Right lobe of liver (tissue), 6 donors: ENCODE measurements around the gene NIPBL. TPM values are rescaled to one million over a fixed set of nuclear protein-coding genes. Genes with fewer than 3 reads are reported as not detected.

Experiments used
- ATAC-seq, 4 donors: fragments of 200-7000 bp; cut with Tn5 transposase; one replicate each; pipeline ENCODE4 v1.9.1; 2020; ENCODE audit warnings: mild to moderate bottlenecking in 4 of 4, moderate library complexity in 4 of 4
- DNase-seq, 3 donors: peaks; one replicate each; pipeline ENCODE4 v3.0.0-alpha.2; 2020
- H3K27ac ChIP-seq, 3 donors: fragments of 200-600 bp; one replicate each; pipeline ENCODE4 v1.8.0; 2022
- H3K27me3 ChIP-seq, 2 donors: fragments of 200-600 bp; one replicate each; pipeline ENCODE4 v1.8.0; 2022
- H3K36me3 ChIP-seq, 4 donors: fragments of 200-600 bp; sonication (generic) in 1 of 4; one replicate each; pipeline versions ENCODE4 v1.5.1 to v1.8.0; 2017 to 2022; ENCODE audit warnings: control low read depth in 1 of 4
- H3K4me1 ChIP-seq, 4 donors: fragments of 200-600 bp; sonication (generic) in 1 of 4; one replicate each; pipeline versions ENCODE4 v1.5.1 to v1.8.0; 2017 to 2022; ENCODE audit warnings: control low read depth in 1 of 4
- H3K4me3 ChIP-seq, 3 donors: fragments of 200-600 bp; one replicate each; pipeline ENCODE4 v1.8.0; 2022
- H3K9me3 ChIP-seq, 4 donors: fragments of 200-600 bp; sonication (generic) in 1 of 4; one replicate each; pipeline versions ENCODE4 v1.5.1 to v1.8.0; 2017 to 2022; ENCODE audit warnings: control low read depth in 1 of 4
- POLR2A ChIP-seq: fragments of 450-650 bp; IDR thresholded peaks from one replicate; pipeline ENCODE4 v1.6.1; 2017; ENCODE audit warnings: antibody characterized with exemption, mild to moderate bottlenecking
- WGBS: methylation state at CpG from one replicate; pipeline ENCODE4 v1.1.6; 2018; ENCODE audit warnings: low coverage, low lambda C conversion rate; ENCODE audit not compliant: insufficient coverage; ENCODE audit errors: missing lambda C conversion rate; 5-methylcytosine and 5-hydroxymethylcytosine counted together
- intact Hi-C, 2 donors: fragments of 100-400 bp; cut with DNase I; formaldehyde crosslinking; loops; one replicate each; pipeline versions ENCODE4 v1.11.2 to v1.14.1; 2022
- total RNA-seq, 6 experiments: library from RNA; depleted of rRNA in 2 of 6; stranded (reverse); fragments of >200 nt in 2 of 6; fragmentation: NEBNext Ultra II Directional in 3 of 6; extraction: Animal tissue kit (Norgen Biotek cat#: 25700) in 3 of 6; gene quantifications; one replicate each; pipeline versions ENCODE4 v1.1.0 to v1.2.4, GENCODE V29; 2016 to 2023
- TF ChIP-seq, protein P1 (sequence below), 4 donors: fragments of 200-600 bp in 3 of 4; fragments of 450-650 bp in 1 of 4; IDR thresholded peaks; one replicate each; pipeline versions ENCODE4 v1.5.1 to v1.8.0; 2016 to 2022; ENCODE audit warnings: antibody characterized with exemption in 4 of 4, mild to moderate bottlenecking in 2 of 4
- donor health status: DM: no; HTN: yes; CAD: no.
- donor health status: DM: no; HTN: no; CAD: no.
- donor health status: DM: no; HTN: no; CAD: no.
- donor health status: DM: no; HTN: yes; CAD: no.
- donor health status: DM: no; HTN: yes; CAD: no.

NIPBL gene
- total RNA-seq, 6 experiments from 2014 or later: 16.0 to 29.2 (median 24.6) TPM

DNA sequence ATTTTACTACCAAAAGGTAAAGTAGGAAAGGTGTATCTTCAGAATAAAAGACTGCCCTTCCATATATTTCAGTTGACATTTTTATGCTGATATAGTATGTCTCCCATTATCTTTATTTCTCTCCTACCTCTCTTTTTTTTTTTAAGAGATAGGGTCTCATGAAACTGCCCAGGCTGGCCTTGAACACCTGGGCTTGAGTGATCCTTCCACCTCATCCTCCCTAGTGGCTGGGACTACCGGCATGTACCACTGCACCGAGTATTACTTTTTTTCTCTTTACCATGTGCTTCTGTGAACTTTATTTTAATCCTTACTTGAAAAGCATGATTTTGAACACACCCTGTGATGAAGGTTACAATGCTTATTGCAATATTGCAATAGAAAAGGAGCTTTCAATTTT lies 42.7 kb downstream of the NIPBL start:
- intact Hi-C loops: no loop called here

DNA sequence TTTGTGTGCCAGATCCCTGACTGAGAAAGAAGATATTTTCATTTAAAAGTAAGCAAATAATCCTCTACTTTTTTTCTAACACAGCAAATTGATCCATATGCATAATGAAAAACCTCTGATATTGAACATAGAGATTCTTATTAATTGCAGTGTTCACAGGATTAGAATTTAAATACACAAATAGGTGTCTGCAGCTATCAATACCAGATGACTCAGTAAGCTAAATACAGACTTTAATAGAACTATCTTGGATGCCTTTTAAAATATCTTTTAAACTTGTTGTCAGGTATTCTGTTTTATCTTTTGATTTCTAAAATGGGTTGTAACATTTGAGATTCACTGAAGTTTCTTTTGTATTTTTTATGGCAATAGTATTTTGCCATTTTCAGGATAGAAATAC lies 43.1 kb downstream of the NIPBL start:
- Histone ChIP-seq H3K36me3 (no peaks in the 10 kb centered on the region), H3K9me3 (no peaks in the 10 kb centered on the region), H3K27me3 (no peaks in the 10 kb centered on the region), H3K27ac (no peak overlapping the region), H3K4me1 (peaks cover 0 to 7% (median 3%) of the 10 kb centered on the region in 4 donors), H3K4me3 (no peak overlapping the region)
- TF ChIP-seq, protein P1, sequence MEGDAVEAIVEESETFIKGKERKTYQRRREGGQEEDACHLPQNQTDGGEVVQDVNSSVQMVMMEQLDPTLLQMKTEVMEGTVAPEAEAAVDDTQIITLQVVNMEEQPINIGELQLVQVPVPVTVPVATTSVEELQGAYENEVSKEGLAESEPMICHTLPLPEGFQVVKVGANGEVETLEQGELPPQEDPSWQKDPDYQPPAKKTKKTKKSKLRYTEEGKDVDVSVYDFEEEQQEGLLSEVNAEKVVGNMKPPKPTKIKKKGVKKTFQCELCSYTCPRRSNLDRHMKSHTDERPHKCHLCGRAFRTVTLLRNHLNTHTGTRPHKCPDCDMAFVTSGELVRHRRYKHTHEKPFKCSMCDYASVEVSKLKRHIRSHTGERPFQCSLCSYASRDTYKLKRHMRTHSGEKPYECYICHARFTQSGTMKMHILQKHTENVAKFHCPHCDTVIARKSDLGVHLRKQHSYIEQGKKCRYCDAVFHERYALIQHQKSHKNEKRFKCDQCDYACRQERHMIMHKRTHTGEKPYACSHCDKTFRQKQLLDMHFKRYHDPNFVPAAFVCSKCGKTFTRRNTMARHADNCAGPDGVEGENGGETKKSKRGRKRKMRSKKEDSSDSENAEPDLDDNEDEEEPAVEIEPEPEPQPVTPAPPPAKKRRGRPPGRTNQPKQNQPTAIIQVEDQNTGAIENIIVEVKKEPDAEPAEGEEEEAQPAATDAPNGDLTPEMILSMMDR (IDR thresholded peaks at IDR 0.05): no peak
- TF ChIP-seq POLR2A: no peak
- intact Hi-C loops: no loop called here
- DNase-seq (no peak), ATAC-seq (no peak)

More for the DNA sequence above, 42.7 kb downstream of the NIPBL start:
- TF ChIP-seq, protein P1 (IDR thresholded peaks at IDR 0.05): no peak
- no peak for TF ChIP-seq POLR2A
- Histone ChIP-seq H3K4me1 (peaks cover 0 to 7% (median 3%) of the 10 kb centered on the region in 4 donors), H3K36me3 (no peaks in the 10 kb centered on the region), H3K27me3 (no peaks in the 10 kb centered on the region), H3K4me3 (no peak overlapping the region), H3K9me3 (no peaks in the 10 kb centered on the region), H3K27ac (no peak overlapping the region)
- no peak for DNase-seq
- WGBS: 82% methylated on average over 2 of the region's 2 CpGs
- ATAC-seq: no peak

DNA sequence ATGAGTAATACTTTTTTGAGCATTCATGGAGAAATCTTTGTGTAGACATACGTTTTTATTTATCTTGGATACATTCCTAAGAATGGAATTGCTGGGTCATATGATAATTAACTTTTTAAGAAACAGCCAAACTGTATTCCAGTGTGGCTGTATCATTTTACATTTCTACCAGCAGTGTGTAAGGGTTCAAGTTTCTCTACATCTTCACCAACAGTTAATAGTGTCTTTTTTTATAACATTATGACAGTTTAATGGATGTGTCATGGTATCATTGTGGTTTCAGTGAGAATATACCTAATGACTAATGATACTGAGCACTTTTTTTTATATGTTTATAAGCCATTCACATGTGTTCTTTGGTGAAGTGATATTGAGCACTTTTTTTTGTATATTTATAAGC lies 52.4 kb downstream of the NIPBL start:
- ATAC-seq (no peak), DNase-seq (no peak)
- Histone ChIP-seq H3K4me3 (no peak overlapping the region), H3K27ac (no peak overlapping the region), H3K4me1 (no peaks in the 10 kb centered on the region), H3K36me3 (no peaks in the 10 kb centered on the region), H3K27me3 (no peaks in the 10 kb centered on the region), H3K9me3 (no peaks in the 10 kb centered on the region)
- intact Hi-C loops: no loop called here
- TF ChIP-seq, protein P1 (IDR thresholded peaks at IDR 0.05): no peak
- no peak for TF ChIP-seq POLR2A
- 13% methylated on average over 1 of the region's 1 CpG for WGBS

DNA sequence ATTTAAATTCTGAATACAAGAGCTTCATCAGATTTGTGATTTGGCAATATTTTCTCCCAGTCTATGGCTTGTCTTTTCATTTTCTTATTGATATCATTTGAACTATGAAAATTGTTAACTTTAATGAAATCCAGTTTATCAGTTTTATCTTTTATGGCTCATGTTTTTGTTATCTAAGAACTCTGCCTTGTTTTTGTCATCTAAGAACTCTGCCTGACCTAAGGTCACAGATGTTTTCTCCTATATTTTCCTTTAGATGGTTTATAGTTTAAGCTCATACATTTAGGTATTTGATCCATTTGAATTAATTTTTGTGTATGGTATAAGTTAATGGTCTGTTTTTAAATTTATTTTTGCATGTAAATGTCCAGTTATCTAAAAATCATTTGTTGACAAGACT lies 52.9 kb downstream of the NIPBL start:
- no peaks in the 10 kb centered on the region for H3K27me3 ChIP-seq
- DNase-seq (no peak), ATAC-seq (no peak)
- intact Hi-C loops: no loop called here
- no peak for TF ChIP-seq POLR2A
- TF ChIP-seq, protein P1 (IDR thresholded peaks at IDR 0.05): no peak
- H3K27ac ChIP-seq: no peak overlapping the region
- H3K4me3 ChIP-seq: no peak overlapping the region
- H3K9me3 ChIP-seq: no peaks in the 10 kb centered on the region
- no peaks in the 10 kb centered on the region for H3K36me3 ChIP-seq
- no peaks in the 10 kb centered on the region for H3K4me1 ChIP-seq

DNA sequence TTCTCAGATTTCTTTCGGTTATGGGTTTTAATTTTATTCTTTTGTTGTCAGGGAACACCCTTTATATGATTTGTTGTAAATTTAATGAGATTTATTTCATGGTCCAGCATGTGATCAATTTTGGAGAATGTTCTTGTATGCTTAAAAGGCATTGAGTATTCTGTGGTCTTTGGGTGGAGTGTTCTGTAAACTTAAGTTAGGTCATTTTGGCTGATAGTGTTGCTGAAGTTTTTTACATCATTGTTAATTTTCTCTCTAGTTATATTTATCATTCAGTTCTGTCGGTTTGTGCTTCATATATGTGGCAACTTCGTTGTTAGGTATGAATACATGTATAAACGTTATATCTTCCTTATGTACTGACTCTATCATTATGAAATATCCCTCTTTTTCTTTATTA lies 55.5 kb downstream of the NIPBL start:
- ATAC-seq (no peak), DNase-seq (no peak)
- Histone ChIP-seq H3K4me1 (peaks cover 0 to 10% (median 0%) of the 10 kb centered on the region in 4 donors), H3K9me3 (no peaks in the 10 kb centered on the region), H3K27ac (no peak overlapping the region), H3K27me3 (no peaks in the 10 kb centered on the region), H3K4me3 (no peak overlapping the region), H3K36me3 (no peaks in the 10 kb centered on the region)
- intact Hi-C loops: no loop called here
- WGBS: 97% methylated on average over 4 of the region's 4 CpGs
- no peak for TF ChIP-seq POLR2A
- TF ChIP-seq, protein P1 (IDR thresholded peaks at IDR 0.05): no peak
